GM18951 (cell line): ENCODE results near the gene LCA5.

Source experiments
- POLR2A ChIP-seq: IDR thresholded peaks from 4 replicates; pipeline ENCODE4 v1.6.1; 2011; ENCODE audit warnings: mild to moderate bottlenecking; ENCODE audit not compliant: insufficient read length, insufficient read depth; ENCODE audit errors: extremely low read depth
- in situ Hi-C: fragments of 300-500 bp; cut with MboI; formaldehyde crosslinking; loops from one replicate; pipeline ENCODE4 v1.12.0; 2022; ENCODE audit warnings: low sequenced_read_pairs, mixed read lengths, inconsistent platforms; ENCODE audit not compliant: unreplicated experiment

The LCA5 gene

GRCh38 chr6:79518842-79519241, 18.4 kb downstream of the LCA5 start:
- TF ChIP-seq POLR2A = no peak
- in situ Hi-C loops = no loop called here

- no peak for TF ChIP-seq POLR2A
- in situ Hi-C loops = no loop called here
Measured at GRCh38 chr6:79515436-79515835, 21.8 kb downstream of the LCA5 start.

GRCh38 chr6:79513111-79513510, 24.1 kb downstream of the LCA5 start:
- no peak for TF ChIP-seq POLR2A
- in situ Hi-C loops = no loop called here

- TF ChIP-seq POLR2A = no peak
- in situ Hi-C loops = no loop called here
Measured at GRCh38 chr6:79512014-79512413, 25.2 kb downstream of the LCA5 start.

GRCh38 chr6:79510707-79511106, 26.5 kb downstream of the LCA5 start:
- in situ Hi-C loops = no loop called here
- no peak for TF ChIP-seq POLR2A

- in situ Hi-C loops = no loop called here
- TF ChIP-seq POLR2A = no peak
Measured at GRCh38 chr6:79506251-79506650, 31.0 kb downstream of the LCA5 start.

- TF ChIP-seq POLR2A = no peak
- in situ Hi-C loops = no loop called here
Measured at GRCh38 chr6:79504372-79504771, 32.9 kb downstream of the LCA5 start.

GRCh38 chr6:79498842-79499241, 38.4 kb downstream of the LCA5 start:
- in situ Hi-C loops = no loop called here
- TF ChIP-seq POLR2A = no peak

- in situ Hi-C loops = no loop called here
- no peak for TF ChIP-seq POLR2A
Measured at GRCh38 chr6:79495246-79495645, 42.0 kb downstream of the LCA5 start.

- in situ Hi-C loops = no loop called here
- no peak for TF ChIP-seq POLR2A
Measured at GRCh38 chr6:79494841-79495240, 42.4 kb downstream of the LCA5 start.

- no peak for TF ChIP-seq POLR2A
- in situ Hi-C loops = no loop called here
Measured at GRCh38 chr6:79470728-79471127, 66.5 kb downstream of the LCA5 start.

- no peak for TF ChIP-seq POLR2A
- in situ Hi-C loops = no loop called here
Measured at GRCh38 chr6:79469376-79470246, 67.6 kb downstream of the LCA5 start.

GRCh38 chr6:79468587-79468986, 68.6 kb downstream of the LCA5 start:
- in situ Hi-C loops = no loop called here
- no peak for TF ChIP-seq POLR2A

- no peak for TF ChIP-seq POLR2A
- in situ Hi-C loops = no loop called here
Measured at GRCh38 chr6:79468116-79468515, 69.1 kb downstream of the LCA5 start.
